ACC112 (cell line): ENCODE results near the gene LCT.

ENCODE experiments used
- H2AFZ ChIP-seq: fragments of 200-600 bp; sonication (generic); one replicate; pipeline ENCODE4 v1.6.0; 2017; ENCODE audit warnings: antibody characterized with exemption, low read length; ENCODE audit not compliant: unreplicated experiment
- H3K27ac ChIP-seq: fragments of 200-600 bp; sonication (generic); 2 replicates; pipeline ENCODE4 v1.5.1; 2014; ENCODE audit warnings: low read depth, mild to moderate bottlenecking, antibody characterized with exemption, low read length, moderate library complexity
- H3K27me3 ChIP-seq: fragments of 200-600 bp; sonication (generic); 2 replicates; pipeline ENCODE4 v1.6.1; 2014; ENCODE audit warnings: mild to moderate bottlenecking, antibody characterized with exemption, low read length, moderate library complexity, mixed read lengths; ENCODE audit not compliant: insufficient read depth
- H3K36me3 ChIP-seq: fragments of 200-600 bp; sonication (generic); 2 replicates; pipeline ENCODE4 v1.6.1; 2016; ENCODE audit warnings: mild to moderate bottlenecking, antibody characterized with exemption, low read length, moderate library complexity, mixed read lengths; ENCODE audit not compliant: insufficient read depth
- H3K4me1 ChIP-seq: fragments of 200-600 bp; sonication (generic); one replicate; pipeline ENCODE4 v1.6.1; 2016; ENCODE audit warnings: low read length, mixed read lengths; ENCODE audit not compliant: insufficient read depth, unreplicated experiment, control insufficient read depth
- H3K4me3 ChIP-seq: fragments of 200-600 bp; sonication (generic); 2 replicates; pipeline ENCODE4 v1.5.1; 2014; ENCODE audit warnings: mild to moderate bottlenecking, low read depth, low read length
- H3K79me2 ChIP-seq: fragments of 200-600 bp; sonication (generic); one replicate; pipeline ENCODE4 v1.6.0; 2016; ENCODE audit warnings: low read length; ENCODE audit not compliant: control insufficient read depth, unreplicated experiment, insufficient read depth

Gene LCT

GRCh38 chr2:135776367-135776766 is 60.6 kb downstream of the LCT start:
- H3K4me1 ChIP-seq: peaks cover 10% of the 10 kb centered on the region
- no peak overlapping the region for H3K4me3 ChIP-seq
- H2AFZ ChIP-seq: no peak overlapping the region
- H3K27ac ChIP-seq: no peak overlapping the region
- H3K36me3 ChIP-seq: peaks cover 57% of the 10 kb centered on the region
- no peaks in the 10 kb centered on the region for H3K79me2 ChIP-seq
- no peaks in the 10 kb centered on the region for H3K27me3 ChIP-seq

GRCh38 chr2:135775420-135775819 is 61.6 kb downstream of the LCT start:
- Histone ChIP-seq H3K4me3 (no peak overlapping the region), H3K27ac (no peak overlapping the region), H3K4me1 (peaks cover 10% of the 10 kb centered on the region), H3K79me2 (no peaks in the 10 kb centered on the region), H3K36me3 (peaks cover 57% of the 10 kb centered on the region), H2AFZ (no peak overlapping the region), H3K27me3 (no peaks in the 10 kb centered on the region)

- Histone ChIP-seq H3K79me2 (no peaks in the 10 kb centered on the region), H3K27me3 (no peaks in the 10 kb centered on the region), H2AFZ (no peak overlapping the region), H3K4me1 (peaks cover 10% of the 10 kb centered on the region), H3K4me3 (no peak overlapping the region), H3K36me3 (peaks cover 60% of the 10 kb centered on the region), H3K27ac (peak overlapping the region; percentile 36)
Measured at GRCh38 chr2:135773917-135774316, 63.1 kb downstream of the LCT start.

- no peaks in the 10 kb centered on the region for H3K79me2 ChIP-seq
- peaks cover 54% of the 10 kb centered on the region for H3K36me3 ChIP-seq
- H3K4me3 ChIP-seq: no peak overlapping the region
- no peak overlapping the region; the same call in 1 of the 2 replicates for H3K27ac ChIP-seq
- peaks cover 10% of the 10 kb centered on the region for H3K4me1 ChIP-seq
- no peak overlapping the region for H2AFZ ChIP-seq
- H3K27me3 ChIP-seq: no peaks in the 10 kb centered on the region
Measured at GRCh38 chr2:135773319-135773718, 63.7 kb downstream of the LCT start.

GRCh38 chr2:135768863-135769262 is 68.1 kb downstream of the LCT start:
- no peak overlapping the region for H3K27ac ChIP-seq
- peaks cover 40% of the 10 kb centered on the region for H3K36me3 ChIP-seq
- H3K4me3 ChIP-seq: no peak overlapping the region
- no peak overlapping the region for H2AFZ ChIP-seq
- H3K4me1 ChIP-seq: peaks cover 8% of the 10 kb centered on the region
- H3K79me2 ChIP-seq: no peaks in the 10 kb centered on the region
- H3K27me3 ChIP-seq: no peaks in the 10 kb centered on the region

- no peaks in the 10 kb centered on the region for H3K27me3 ChIP-seq
- H3K36me3 ChIP-seq: peaks cover 37% of the 10 kb centered on the region
- H2AFZ ChIP-seq: no peak overlapping the region
- no peak overlapping the region for H3K4me3 ChIP-seq
- no peaks in the 10 kb centered on the region for H3K79me2 ChIP-seq
- H3K4me1 ChIP-seq: no peaks in the 10 kb centered on the region
- no peak overlapping the region for H3K27ac ChIP-seq
Measured at GRCh38 chr2:135762530-135762929, 74.5 kb downstream of the LCT start.

GRCh38 chr2:135762022-135762421 is 75.0 kb downstream of the LCT start:
- no peak overlapping the region for H3K4me3 ChIP-seq
- no peak overlapping the region for H3K27ac ChIP-seq
- peaks cover 42% of the 10 kb centered on the region for H3K36me3 ChIP-seq

GRCh38 chr2:135756692-135757091 is 80.3 kb downstream of the LCT start:
- peaks cover 2% of the 10 kb centered on the region for H3K79me2 ChIP-seq
- H3K4me1 ChIP-seq: no peaks in the 10 kb centered on the region
- no peak overlapping the region for H2AFZ ChIP-seq
- no peak overlapping the region for H3K4me3 ChIP-seq
- peaks cover 62% of the 10 kb centered on the region for H3K36me3 ChIP-seq
- no peaks in the 10 kb centered on the region for H3K27me3 ChIP-seq
- H3K27ac ChIP-seq: no peak overlapping the region

More at GRCh38 chr2:135762022-135762421, 75.0 kb downstream of the LCT start:
- no peaks in the 10 kb centered on the region for H3K4me1 ChIP-seq
- H2AFZ ChIP-seq: no peak overlapping the region
- no peaks in the 10 kb centered on the region for H3K27me3 ChIP-seq
- H3K79me2 ChIP-seq: no peaks in the 10 kb centered on the region

- H2AFZ ChIP-seq: no peak overlapping the region
- no peak overlapping the region for H3K4me3 ChIP-seq
- H3K27ac ChIP-seq: no peak overlapping the region
- H3K79me2 ChIP-seq: peaks cover 2% of the 10 kb centered on the region
- no peaks in the 10 kb centered on the region for H3K4me1 ChIP-seq
- H3K36me3 ChIP-seq: peaks cover 58% of the 10 kb centered on the region
- H3K27me3 ChIP-seq: no peaks in the 10 kb centered on the region
Measured at GRCh38 chr2:135755573-135755972, 81.4 kb downstream of the LCT start.

- no peak overlapping the region for H2AFZ ChIP-seq
- H3K27ac ChIP-seq: peak overlapping the region; percentile 72
- no peaks in the 10 kb centered on the region for H3K27me3 ChIP-seq
- peak overlapping the region; percentile 43 for H3K4me3 ChIP-seq
- peaks cover 21% of the 10 kb centered on the region for H3K4me1 ChIP-seq
- peaks cover 71% of the 10 kb centered on the region for H3K79me2 ChIP-seq
- H3K36me3 ChIP-seq: peaks cover 20% of the 10 kb centered on the region
Measured at GRCh38 chr2:135745545-135745944, 91.4 kb downstream of the LCT start.

GRCh38 chr2:135744760-135745314 is 92.1 kb downstream of the LCT start:
- H3K4me3 ChIP-seq: peak overlapping the region; percentile 98
- peaks cover 21% of the 10 kb centered on the region for H3K4me1 ChIP-seq
- H3K27me3 ChIP-seq: no peaks in the 10 kb centered on the region
- peak overlapping the region; percentile 72 for H3K27ac ChIP-seq
- no peak overlapping the region for H2AFZ ChIP-seq
- H3K36me3 ChIP-seq: peaks cover 17% of the 10 kb centered on the region
- H3K79me2 ChIP-seq: peaks cover 70% of the 10 kb centered on the region
